Endothelial cell of hepatic sinusoid (primary cell): ENCODE measurements around the gene TTLL7.

Source experiments
- in situ Hi-C: cut with HindIII; loops from 2 replicates; pipeline ENCODE4 v1.10.0; 2017; ENCODE audit warnings: low sequenced_read_pairs

TTLL7 gene

GRCh38 chr1:83832194-83832593, 166.7 kb downstream of the TTLL7 start:
- in situ Hi-C loops: no loop called here

GRCh38 chr1:83829106-83829505, 169.8 kb downstream of the TTLL7 start:
- in situ Hi-C loops: no loop called here

- in situ Hi-C loops: no loop called here
These were observed 170.5 kb downstream of the TTLL7 start for GRCh38 chr1:83828456-83828855.

DNA sequence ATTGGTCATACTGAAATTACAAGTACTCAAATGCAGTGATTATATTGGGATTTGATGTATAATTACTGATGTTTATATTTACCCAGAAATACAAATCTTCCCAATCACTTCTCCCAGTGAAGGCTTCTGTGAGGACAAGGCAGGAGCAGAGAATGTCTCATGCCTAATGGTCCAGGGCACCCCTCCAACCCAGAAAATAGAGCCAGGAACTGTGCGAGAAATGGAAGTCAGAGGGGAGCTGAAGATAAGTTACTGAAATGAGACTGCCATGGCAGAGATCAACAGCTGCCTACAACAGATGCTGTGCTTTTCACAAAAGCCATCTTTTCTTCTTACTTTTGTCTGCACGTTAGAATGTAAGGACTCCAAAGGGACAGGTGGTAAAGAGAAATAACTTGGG, 171.2 kb downstream of the TTLL7 start:
- in situ Hi-C loops: no loop called here

DNA sequence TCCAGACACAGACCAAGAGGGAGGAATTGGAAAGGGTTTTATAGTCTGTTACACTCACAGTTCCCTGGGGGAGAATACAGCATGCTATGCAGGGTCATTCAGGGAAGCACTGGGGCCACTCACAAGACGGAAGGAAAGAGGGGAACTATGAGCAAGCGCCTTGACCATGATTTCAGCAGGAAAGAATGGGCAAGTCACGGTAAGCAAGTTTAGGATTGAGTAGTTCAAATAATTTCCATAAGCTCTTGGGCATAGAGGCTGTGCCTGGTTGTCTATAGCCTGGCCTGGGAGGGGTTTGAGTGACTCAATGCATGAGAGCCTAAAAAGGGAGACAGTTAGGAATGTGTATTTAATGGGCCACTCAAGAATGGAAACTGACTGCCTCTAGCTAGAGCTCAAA, 176.7 kb downstream of the TTLL7 start:
- in situ Hi-C loops: no loop called here

DNA sequence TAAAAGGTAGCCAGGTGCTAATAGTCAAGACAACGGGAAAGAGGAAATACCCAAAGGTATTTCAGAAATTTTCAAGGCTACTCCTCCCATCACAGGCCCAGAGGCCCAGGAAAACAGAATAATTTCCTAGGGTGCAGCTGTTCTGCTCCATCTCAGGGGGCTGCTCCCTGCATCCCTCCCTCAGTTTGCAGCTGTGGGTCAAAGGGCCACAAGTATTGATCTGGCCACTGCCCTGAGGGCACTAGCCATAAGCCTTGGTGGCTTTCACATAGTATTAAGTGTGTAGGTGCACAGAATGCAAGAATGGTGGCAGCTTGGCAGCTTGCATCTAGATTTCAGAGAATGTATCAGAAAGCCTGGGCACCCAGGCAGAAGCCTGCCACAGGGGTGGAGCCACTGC, 179.5 kb downstream of the TTLL7 start:
- in situ Hi-C loops: no loop called here

GRCh38 chr1:83818916-83819315, 180.0 kb downstream of the TTLL7 start:
- in situ Hi-C loops: no loop called here

DNA sequence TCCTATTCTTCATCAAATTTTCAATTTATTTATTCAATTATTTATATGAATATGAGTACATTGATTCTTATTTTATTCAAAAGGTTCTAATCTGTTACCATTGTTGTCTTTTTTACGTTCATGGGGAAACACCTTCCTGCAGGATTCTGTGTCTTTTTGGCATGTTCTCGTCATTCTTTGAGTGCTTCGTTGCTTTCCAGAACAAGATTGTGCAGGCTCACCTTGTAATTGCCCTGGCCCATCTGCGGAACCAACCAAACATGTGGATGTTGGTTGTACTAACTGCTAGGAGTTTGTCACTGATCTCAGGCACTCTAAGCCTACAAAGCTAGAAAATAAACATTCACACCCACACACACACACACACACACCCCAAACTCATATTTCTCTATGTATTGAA, 182.1 kb downstream of the TTLL7 start:
- in situ Hi-C loops: no loop called here

- in situ Hi-C loops: no loop called here
These were observed 183.6 kb downstream of the TTLL7 start for GRCh38 chr1:83815330-83815729.
